SU-DHL-6 (cell line): Measurements from ENCODE around the gene ZGLP1.
A peak's percentile ranks its signal among the peaks of the same experiment; 100 is the strongest.

Source experiments
- H2AFZ ChIP-seq: fragments of 200-600 bp; sonication (generic); 2 replicates; pipeline ENCODE4 v1.6.1; 2014; ENCODE audit warnings: low read depth, mild to moderate bottlenecking, moderate library complexity, mixed read lengths, antibody characterized with exemption, low read length; ENCODE audit not compliant: severe bottlenecking
- H3F3A ChIP-seq: fragments of 200-600 bp; shearing (Covaris generic); 2 replicates; pipeline ENCODE4 v1.6.0; 2016; ENCODE audit warnings: antibody characterized with exemption, mild to moderate bottlenecking; ENCODE audit not compliant: insufficient read depth
- H3K27ac ChIP-seq: fragments of 200-600 bp; sonication (generic); 2 replicates; pipeline ENCODE4 v1.5.1; 2016; ENCODE audit warnings: low read depth, mild to moderate bottlenecking, low read length, moderate library complexity, mixed read lengths
- H3K27me3 ChIP-seq: fragments of 200-600 bp; sonication (generic), shearing (Covaris generic); 2 replicates; pipeline ENCODE4 v1.6.0; 2014; ENCODE audit warnings: mild to moderate bottlenecking, low read length
- H3K36me3 ChIP-seq: fragments of 200-600 bp; sonication (generic); 2 replicates; pipeline ENCODE4 v1.6.1; 2014; ENCODE audit warnings: mild to moderate bottlenecking, low read length, mixed read lengths
- H3K4me2 ChIP-seq: fragments of 300-600, 200-600 bp; shearing (Covaris generic), sonication (generic); 2 replicates; pipeline ENCODE4 v1.6.0; 2014; ENCODE audit warnings: low read length, low read depth, mild to moderate bottlenecking; ENCODE audit not compliant: poor library complexity, severe bottlenecking
- H3K4me3 ChIP-seq: fragments of 200-600 bp; sonication (generic); 2 replicates; pipeline ENCODE4 v1.5.1; 2014; ENCODE audit warnings: antibody characterized with exemption, low read length, mild to moderate bottlenecking, mixed read lengths; ENCODE audit not compliant: insufficient read depth, poor library complexity, severe bottlenecking
- H3K79me2 ChIP-seq: fragments of 200-600 bp; sonication (generic); 2 replicates; pipeline ENCODE4 v1.6.1; 2014; ENCODE audit warnings: mild to moderate bottlenecking, low read length, moderate library complexity; ENCODE audit not compliant: insufficient read depth
- H3K9ac ChIP-seq: fragments of 200-600 bp; sonication (generic); 2 replicates; pipeline ENCODE4 v1.7.0; 2014; ENCODE audit warnings: mild to moderate bottlenecking, low read length
- H3K9me2 ChIP-seq: fragments of 200-600 bp; sonication (generic); replicated peaks from 2 replicates; pipeline ENCODE4 v1.6.1; 2014; ENCODE audit warnings: low read length; ENCODE audit not compliant: insufficient read depth
- H3K9me3 ChIP-seq: fragments of 200-600 bp; sonication (generic); 2 replicates; pipeline ENCODE4 v1.6.1; 2014; ENCODE audit warnings: low read length, mixed read lengths; ENCODE audit not compliant: insufficient read depth
- H4K20me1 ChIP-seq: fragments of 200-600 bp; sonication (generic); 2 replicates; pipeline ENCODE4 v1.6.1; 2014; ENCODE audit warnings: low read depth, mild to moderate bottlenecking, antibody characterized with exemption, low read length, moderate library complexity, mixed read lengths
- EZH2phosphoT487 ChIP-seq: fragments of 200-600 bp; sonication (generic), shearing (Covaris generic); conservative IDR thresholded peaks from 2 replicates; pipeline ENCODE4 v1.6.1; 2018; ENCODE audit warnings: mild to moderate bottlenecking, antibody characterized with exemption, low read length, moderate library complexity, mixed read lengths
- TF ChIP-seq, protein P1 (sequence below): fragments of 200-600 bp; sonication (generic); IDR thresholded peaks from one replicate; pipeline ENCODE4 v1.5.1; 2017; ENCODE audit warnings: antibody characterized with exemption, mild to moderate bottlenecking, low read length, moderate library complexity; ENCODE audit not compliant: insufficient read depth, poor library complexity, severe bottlenecking

The ZGLP1 gene

DNA sequence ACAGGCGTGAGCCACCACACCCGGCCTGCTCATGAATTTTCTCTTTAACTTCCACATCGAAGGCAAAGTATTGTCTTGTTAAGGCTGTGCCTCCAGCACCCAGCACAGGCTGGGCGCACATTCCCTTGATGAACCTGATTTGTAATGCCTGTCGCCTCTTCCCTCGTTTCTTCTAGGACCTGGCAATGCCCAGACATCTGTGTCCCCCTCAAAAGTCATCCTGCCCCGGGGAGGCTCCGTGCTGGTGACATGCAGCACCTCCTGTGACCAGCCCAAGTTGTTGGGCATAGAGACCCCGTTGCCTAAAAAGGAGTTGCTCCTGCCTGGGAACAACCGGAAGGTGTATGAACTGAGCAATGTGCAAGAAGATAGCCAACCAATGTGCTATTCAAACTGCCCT lies 35.0 kb downstream of the ZGLP1 start:
- Histone ChIP-seq H3K4me3 (no peak overlapping the region), H3K36me3 (no peaks in the 10 kb centered on the region), H2AFZ (no peak overlapping the region), H3K4me2 (no peak overlapping the region), H3K9me3 (no peaks in the 10 kb centered on the region), H4K20me1 (no peaks in the 10 kb centered on the region), H3K9me2 (no peaks in the 10 kb centered on the region), H3K27me3 (no peaks in the 10 kb centered on the region), H3K27ac (no peak overlapping the region), H3K79me2 (peaks cover 22% of the 10 kb centered on the region; the same call in 1 of the 2 replicates), H3K9ac (no peak overlapping the region), H3F3A (peaks cover 16% of the 10 kb centered on the region)
- TF ChIP-seq EZH2phosphoT487 = no peak
- TF ChIP-seq, protein P1, sequence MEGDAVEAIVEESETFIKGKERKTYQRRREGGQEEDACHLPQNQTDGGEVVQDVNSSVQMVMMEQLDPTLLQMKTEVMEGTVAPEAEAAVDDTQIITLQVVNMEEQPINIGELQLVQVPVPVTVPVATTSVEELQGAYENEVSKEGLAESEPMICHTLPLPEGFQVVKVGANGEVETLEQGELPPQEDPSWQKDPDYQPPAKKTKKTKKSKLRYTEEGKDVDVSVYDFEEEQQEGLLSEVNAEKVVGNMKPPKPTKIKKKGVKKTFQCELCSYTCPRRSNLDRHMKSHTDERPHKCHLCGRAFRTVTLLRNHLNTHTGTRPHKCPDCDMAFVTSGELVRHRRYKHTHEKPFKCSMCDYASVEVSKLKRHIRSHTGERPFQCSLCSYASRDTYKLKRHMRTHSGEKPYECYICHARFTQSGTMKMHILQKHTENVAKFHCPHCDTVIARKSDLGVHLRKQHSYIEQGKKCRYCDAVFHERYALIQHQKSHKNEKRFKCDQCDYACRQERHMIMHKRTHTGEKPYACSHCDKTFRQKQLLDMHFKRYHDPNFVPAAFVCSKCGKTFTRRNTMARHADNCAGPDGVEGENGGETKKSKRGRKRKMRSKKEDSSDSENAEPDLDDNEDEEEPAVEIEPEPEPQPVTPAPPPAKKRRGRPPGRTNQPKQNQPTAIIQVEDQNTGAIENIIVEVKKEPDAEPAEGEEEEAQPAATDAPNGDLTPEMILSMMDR = no peak

DNA sequence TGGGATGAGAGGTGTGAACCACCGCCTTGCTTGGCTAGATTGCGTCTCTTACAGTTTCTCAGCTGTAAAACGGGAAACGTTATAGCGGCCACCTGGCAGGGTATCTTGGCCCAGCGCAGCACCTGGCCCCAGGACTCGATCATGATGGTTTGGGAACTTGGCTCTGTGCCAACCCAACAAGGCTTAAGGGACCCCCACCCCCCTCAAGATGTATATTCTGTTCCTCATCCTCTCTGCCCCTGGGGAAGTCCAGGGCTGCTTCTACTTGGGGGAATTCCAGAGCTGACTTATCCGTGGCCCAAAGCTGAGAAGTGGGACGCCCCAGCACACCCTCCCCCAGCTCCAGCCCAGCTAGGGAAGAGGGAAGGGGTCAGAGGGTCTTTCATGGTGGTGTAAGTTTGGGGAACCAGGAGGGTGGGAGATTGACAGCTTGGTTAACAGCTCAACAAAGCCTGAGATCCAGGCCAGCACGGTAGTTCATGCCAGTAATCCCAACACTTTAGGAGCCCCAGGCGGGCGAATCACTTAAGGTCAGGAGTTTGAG lies 38.0 kb downstream of the ZGLP1 start:
- peak overlapping the region; percentile 95 for H3K4me2 ChIP-seq
- peak overlapping the region; percentile 93 for H3K27ac ChIP-seq
- H3K9ac ChIP-seq = peak overlapping the region; percentile 79

DNA sequence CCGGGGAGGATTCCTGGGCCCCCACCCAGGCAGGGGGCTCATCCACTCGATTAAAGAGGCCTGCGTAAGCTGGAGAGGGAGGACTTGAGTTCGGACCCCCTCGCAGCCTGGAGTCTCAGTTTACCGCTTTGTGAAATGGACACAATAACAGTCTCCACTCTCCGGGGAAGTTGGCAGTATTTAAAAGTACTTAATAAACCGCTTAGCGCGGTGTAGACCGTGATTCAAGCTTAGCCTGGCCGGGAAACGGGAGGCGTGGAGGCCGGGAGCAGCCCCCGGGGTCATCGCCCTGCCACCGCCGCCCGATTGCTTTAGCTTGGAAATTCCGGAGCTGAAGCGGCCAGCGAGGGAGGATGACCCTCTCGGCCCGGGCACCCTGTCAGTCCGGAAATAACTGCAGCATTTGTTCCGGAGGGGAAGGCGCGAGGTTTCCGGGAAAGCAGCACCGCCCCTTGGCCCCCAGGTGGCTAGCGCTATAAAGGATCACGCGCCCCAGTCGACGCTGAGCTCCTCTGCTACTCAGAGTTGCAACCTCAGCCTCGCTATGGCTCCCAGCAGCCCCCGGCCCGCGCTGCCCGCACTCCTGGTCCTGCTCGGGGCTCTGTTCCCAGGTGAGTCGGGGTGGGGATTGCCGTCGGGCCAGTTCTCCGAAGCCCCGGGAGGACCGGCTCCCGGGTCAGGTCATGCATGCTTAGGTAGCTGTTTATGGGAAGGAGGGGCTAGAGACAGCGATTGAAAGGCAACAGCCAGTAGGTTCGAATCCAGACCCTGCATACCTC lies 38.8 kb downstream of the ZGLP1 start, which contains the start of gene ICAM1:
Gene ICAM1, plus strand, starts transcription at position 505 of the 779 bp plus-strand sequence. Its CDS starts 40 bp downstream, at position 545.
- peak within 1 kb of the TSS; percentile 66 for H2AFZ ChIP-seq
- peak within 1 kb of the TSS; percentile 79 for H3K9ac ChIP-seq
- no peaks in the 10 kb centered on the region for H4K20me1 ChIP-seq
- no peaks in the 10 kb centered on the region for H3K27me3 ChIP-seq
- peak within 1 kb of the TSS; percentile 93 for H3K27ac ChIP-seq
- H3K9me2 ChIP-seq = no peaks in the 10 kb centered on the region
- H3K9me3 ChIP-seq = no peaks in the 10 kb centered on the region
- peak within 1 kb of the TSS; percentile 71 for H3K4me3 ChIP-seq
- H3K4me2 ChIP-seq = peak within 1 kb of the TSS; percentile 95
- H3K36me3 ChIP-seq = no peaks in the 10 kb centered on the region
- TF ChIP-seq EZH2phosphoT487 = no peak
- TF ChIP-seq, protein P1 = no peak
- H3F3A ChIP-seq = peaks cover 17% of the 10 kb centered on the region
- peaks cover 18% of the 10 kb centered on the region; the same call in 1 of the 2 replicates for H3K79me2 ChIP-seq

More for the DNA sequence above, 38.0 kb downstream of the ZGLP1 start:
- H3K36me3 ChIP-seq = no peaks in the 10 kb centered on the region
- no peaks in the 10 kb centered on the region for H3K9me2 ChIP-seq
- no peak overlapping the region for H2AFZ ChIP-seq
- H4K20me1 ChIP-seq = no peaks in the 10 kb centered on the region
- H3K4me3 ChIP-seq = peak overlapping the region; percentile 71
- peaks cover 17% of the 10 kb centered on the region for H3F3A ChIP-seq
- H3K9me3 ChIP-seq = no peaks in the 10 kb centered on the region
- peaks cover 18% of the 10 kb centered on the region; the same call in 1 of the 2 replicates for H3K79me2 ChIP-seq
- TF ChIP-seq, protein P1 = no peak
- no peak for TF ChIP-seq EZH2phosphoT487
- no peaks in the 10 kb centered on the region for H3K27me3 ChIP-seq
